ENCODE measurements around the gene TSHZ2.

Gene TSHZ2

GRCh38 chr20:53283011-53283410, 310.9 kb downstream of the TSHZ2 start:
- no peak for DNase-seq (ENCODE audit: low read depth)

- no peak for DNase-seq (ENCODE audit: low read depth)
Observed at GRCh38 chr20:53283597-53283996, 311.4 kb downstream of the TSHZ2 start.

- DNase-seq (ENCODE audit: low read depth), result no peak
Observed at GRCh38 chr20:53284256-53284655, 312.1 kb downstream of the TSHZ2 start.

GRCh38 chr20:53284696-53285095, 312.5 kb downstream of the TSHZ2 start:
- no peak for DNase-seq (ENCODE audit: low read depth)

- no peak for DNase-seq (ENCODE audit: low read depth)
Observed at GRCh38 chr20:53287357-53288042, 315.3 kb downstream of the TSHZ2 start.

GRCh38 chr20:53291548-53291947, 319.4 kb downstream of the TSHZ2 start:
- no peak for DNase-seq (ENCODE audit: low read depth)

- DNase-seq (ENCODE audit: low read depth), result no peak
Observed at GRCh38 chr20:53292347-53292746, 320.2 kb downstream of the TSHZ2 start.

GRCh38 chr20:53294804-53295203, 322.6 kb downstream of the TSHZ2 start:
- DNase-seq (ENCODE audit: low read depth), result no peak

- no peak for DNase-seq (ENCODE audit: low read depth)
Observed at GRCh38 chr20:53296025-53296424, 323.9 kb downstream of the TSHZ2 start.

GRCh38 chr20:53296451-53297153, 324.4 kb downstream of the TSHZ2 start:
- no peak for DNase-seq (ENCODE audit: low read depth)

GRCh38 chr20:53297154-53297529, 325.0 kb downstream of the TSHZ2 start:
- DNase-seq (ENCODE audit: low read depth), result no peak

- DNase-seq (ENCODE audit: low read depth), result no peak
Observed at GRCh38 chr20:53298260-53298659, 326.1 kb downstream of the TSHZ2 start.

GRCh38 chr20:53298911-53299310, 326.8 kb downstream of the TSHZ2 start:
- DNase-seq (ENCODE audit: low read depth), result no peak

- DNase-seq (ENCODE audit: low read depth), result no peak
Observed at GRCh38 chr20:53299831-53300230, 327.7 kb downstream of the TSHZ2 start.

- no peak for DNase-seq (ENCODE audit: low read depth)
Observed at GRCh38 chr20:53301869-53302268, 329.7 kb downstream of the TSHZ2 start.

GRCh38 chr20:53302695-53303412, 330.7 kb downstream of the TSHZ2 start:
- DNase-seq (ENCODE audit: low read depth), result no peak

GRCh38 chr20:53303413-53303760, 331.2 kb downstream of the TSHZ2 start:
- no peak for DNase-seq (ENCODE audit: low read depth)

GRCh38 chr20:53304146-53304545, 332.0 kb downstream of the TSHZ2 start:
- DNase-seq (ENCODE audit: low read depth), result no peak

GRCh38 chr20:53306192-53306805, 334.1 kb downstream of the TSHZ2 start:
- no peak for DNase-seq (ENCODE audit: low read depth)

GRCh38 chr20:53307964-53308597, 335.9 kb downstream of the TSHZ2 start:
- no peak for DNase-seq (ENCODE audit: low read depth)

GRCh38 chr20:53309515-53309914, 337.4 kb downstream of the TSHZ2 start:
- no peak for DNase-seq (ENCODE audit: low read depth)

GRCh38 chr20:53312957-53313356, 340.8 kb downstream of the TSHZ2 start:
- DNase-seq (ENCODE audit: low read depth), result no peak

All from activated T-cell treated with anti-CD3 and anti-CD28 coated beads for 24 hours (primary cell).